Cardiac fibroblast (primary cell): ENCODE results near the gene CDK19.
"Not testable (repeated sequence)": the region's sequence is repeated elsewhere in the genome, so short reads cannot be mapped to it uniquely, and the experiment has no call there.

Experiments used
- DNase-seq, 2 donors: peaks; one replicate each; pipeline versions ENCODE4 v3.0.0 to v3.0.0-alpha.2; 2010; ENCODE audit warnings: low read depth in 2 of 2
- H3K4me3 ChIP-seq, 2 donors: replicated peaks in 1 of 2; 1 replicate in 1 of 2; 2 replicates in 1 of 2; pipeline ENCODE4 v1.5.1; 2011; ENCODE audit warnings: low read depth in 2 of 2, low read length in 2 of 2, mild to moderate bottlenecking in 2 of 2, moderate library complexity in 1 of 2
- CTCF ChIP-seq: IDR thresholded peaks from one replicate; pipeline ENCODE4 v1.5.1; 2011; ENCODE audit warnings: low read depth, mild to moderate bottlenecking, low read length, inconsistent platforms

CDK19 gene

GRCh38 chr6:110606151-110606550 is 209.1 kb downstream of the CDK19 start:
- no peak for TF ChIP-seq CTCF
- DNase-seq = no peak
- no peak overlapping the region for H3K4me3 ChIP-seq

GRCh38 chr6:110600640-110601039 is 214.6 kb downstream of the CDK19 start:
- H3K4me3 ChIP-seq, DNase-seq: not testable (repeated sequence)

GRCh38 chr6:110597761-110598160 is 217.5 kb downstream of the CDK19 start:
- no peak for DNase-seq
- TF ChIP-seq CTCF = no peak
- no peak overlapping the region for H3K4me3 ChIP-seq

GRCh38 chr6:110596354-110596753 is 218.9 kb downstream of the CDK19 start:
- TF ChIP-seq CTCF = no peak
- no peak overlapping the region for H3K4me3 ChIP-seq
- no peak for DNase-seq

- DNase-seq = peak; percentile 12 to 21
- TF ChIP-seq CTCF = no peak
- no peak overlapping the region for H3K4me3 ChIP-seq
These were observed 220.2 kb downstream of the CDK19 start for GRCh38 chr6:110595112-110595511.

GRCh38 chr6:110593637-110594036 is 221.6 kb downstream of the CDK19 start:
- H3K4me3 ChIP-seq = no peak overlapping the region
- TF ChIP-seq CTCF = no peak
- DNase-seq = no peak

- DNase-seq = no peak
- H3K4me3 ChIP-seq = no peak overlapping the region
- TF ChIP-seq CTCF = no peak
These were observed 222.5 kb downstream of the CDK19 start for GRCh38 chr6:110592765-110593164.
